GM12891 (cell line): ENCODE measurements around the gene RUFY3.

Experiments used
- DNase-seq: peaks from one replicate; pipeline ENCODE4 v3.0.0; 2011; ENCODE audit warnings: low spot score; ENCODE audit not compliant: insufficient read length
- FAIRE-seq: peaks from 2 replicates; lab custom pipeline; 2011; peaks lifted over from hg19 to GRCh38; lab: Jason Lieb, UNC
- PAX5 ChIP-seq: IDR thresholded peaks from 2 replicates; pipeline ENCODE4 v1.6.1; 2011; ENCODE audit warnings: low read length, moderate library complexity, mild to moderate bottlenecking; ENCODE audit not compliant: insufficient read depth, severe bottlenecking
- POLR2A ChIP-seq: IDR thresholded peaks from 2 replicates; pipeline ENCODE4 v1.6.1; 2011; ENCODE audit warnings: low read depth, low read length, control low read depth
- POLR2AphosphoS5 ChIP-seq: IDR thresholded peaks from 2 replicates; pipeline ENCODE4 v1.6.1; 2011; ENCODE audit warnings: low read depth, low read length, control low read depth
- POU2F2 ChIP-seq: IDR thresholded peaks from 2 replicates; pipeline ENCODE4 v1.6.1; 2011; ENCODE audit warnings: low read depth, mild to moderate bottlenecking, control low read depth, low read length, moderate library complexity
- SPI1 ChIP-seq: IDR thresholded peaks from 2 replicates; pipeline ENCODE4 v1.6.1; 2011; ENCODE audit warnings: low read depth, low read length, control low read depth
- TAF1 ChIP-seq: IDR thresholded peaks from 2 replicates; pipeline ENCODE4 v1.6.1; 2011; ENCODE audit warnings: low read depth, low read length, control low read depth

RUFY3 gene

DNA sequence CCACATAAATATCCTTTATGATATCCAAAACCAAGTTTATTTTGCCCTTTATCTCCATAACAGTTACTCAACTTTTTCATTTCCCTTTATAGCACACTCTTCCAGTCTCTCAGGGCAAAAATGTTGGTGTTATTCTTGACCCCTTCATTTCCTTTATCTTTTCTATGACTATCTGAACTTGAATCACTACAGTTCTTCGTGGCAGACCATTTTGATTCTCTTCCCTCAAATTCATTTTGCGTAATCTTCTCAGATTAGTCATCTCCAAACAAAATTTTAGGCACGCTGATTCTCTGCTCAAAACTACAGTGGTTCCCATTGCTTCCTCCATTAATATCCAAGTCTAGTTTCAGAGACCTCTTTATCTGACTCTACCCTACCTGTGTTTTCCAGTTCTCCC is 26.1 kb downstream of the RUFY3 start:
- no peak for FAIRE-seq
- TF ChIP-seq POLR2A = no peak
- DNase-seq = no peak

DNA sequence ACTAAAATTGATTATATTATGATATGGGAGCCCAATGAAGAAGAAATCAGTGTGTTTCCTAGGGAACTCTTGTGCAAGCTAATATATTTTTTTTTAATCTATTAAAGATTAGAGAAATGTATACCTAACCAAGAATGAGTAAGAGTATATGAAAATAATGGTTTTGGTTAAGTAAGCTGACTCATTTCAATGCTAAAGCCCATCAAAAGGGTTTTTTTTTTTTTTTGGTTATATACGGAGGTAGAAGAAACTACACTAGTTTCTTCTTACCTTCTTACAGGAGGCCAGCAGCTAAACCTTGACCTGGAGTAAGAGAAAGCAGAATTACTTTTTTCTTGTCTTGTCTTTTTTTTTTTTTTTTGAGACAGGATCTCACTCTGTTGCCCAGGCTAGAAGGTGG is 27.5 kb downstream of the RUFY3 start:
- FAIRE-seq (peak; percentile 40), DNase-seq (no peak)
- TF ChIP-seq SPI1 = no peak
- no peak for TF ChIP-seq PAX5
- TF ChIP-seq POLR2A = no peak
- no peak for TF ChIP-seq POU2F2
- TF ChIP-seq POLR2AphosphoS5 = no peak
- no peak for TF ChIP-seq TAF1

DNA sequence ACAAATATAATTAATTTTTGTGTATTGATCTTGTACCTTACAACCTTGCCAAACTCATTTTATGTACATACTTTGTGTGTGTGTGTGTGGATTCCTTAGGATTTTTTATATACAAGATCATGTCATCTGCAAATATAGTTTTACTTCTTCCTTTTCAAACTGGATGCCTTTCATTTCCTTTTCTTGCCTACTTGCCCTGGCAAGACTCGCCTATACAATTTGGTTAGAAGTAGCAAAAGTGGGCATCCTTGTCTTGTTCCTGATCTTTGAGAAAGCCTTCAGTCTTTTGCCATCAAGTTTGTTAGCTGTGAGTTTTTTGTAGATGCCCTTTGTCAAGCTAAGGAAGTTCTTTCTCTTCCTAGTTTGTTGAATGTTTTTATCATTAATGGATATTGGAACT is 30.5 kb downstream of the RUFY3 start:
- no peak for FAIRE-seq
- DNase-seq = no peak
- TF ChIP-seq TAF1 = no peak
- no peak for TF ChIP-seq PAX5
- TF ChIP-seq POLR2A = no peak

DNA sequence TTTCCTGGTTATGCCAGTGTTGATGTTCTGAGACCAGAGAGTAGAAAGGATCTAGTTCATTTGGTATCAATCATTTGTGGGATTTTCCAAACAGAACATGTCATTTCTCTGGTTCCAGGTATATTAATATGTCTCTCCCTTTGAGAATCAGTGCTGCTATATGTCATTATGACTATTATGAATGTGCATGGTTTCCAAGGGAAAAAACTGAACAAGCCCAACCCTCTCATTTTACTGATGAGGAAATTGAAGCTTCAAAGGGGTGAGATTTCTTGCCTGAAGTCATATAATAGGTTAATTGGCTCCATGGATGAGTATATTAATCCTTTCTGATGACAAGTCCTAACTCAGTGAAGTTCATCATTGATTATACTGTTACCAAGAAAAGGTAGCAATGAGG is 31.9 kb downstream of the RUFY3 start:
- TF ChIP-seq POLR2A = no peak
- DNase-seq = no peak
- FAIRE-seq = peak; percentile 60

DNA sequence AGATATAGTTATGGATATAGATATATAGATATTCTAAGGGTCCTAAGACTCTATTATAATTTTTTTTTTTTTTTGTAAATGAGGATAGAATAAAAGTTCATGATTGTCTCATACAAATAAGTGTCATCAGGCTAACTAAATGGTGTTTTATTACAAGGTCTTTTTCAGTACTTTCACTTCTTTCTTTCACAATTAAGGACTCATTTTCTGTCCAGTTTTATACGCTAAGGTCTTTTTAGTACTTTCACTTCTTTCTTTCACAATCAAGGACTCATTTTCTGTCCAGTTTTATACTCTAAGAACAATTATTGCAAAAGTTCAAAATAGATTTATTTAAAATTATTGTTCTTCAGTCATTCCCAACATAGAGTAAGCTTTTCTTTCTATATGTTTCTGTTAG is 32.7 kb downstream of the RUFY3 start:
- TF ChIP-seq PAX5 = no peak
- TF ChIP-seq POLR2AphosphoS5 = no peak
- TF ChIP-seq SPI1 = peak; percentile 81
- no peak for TF ChIP-seq TAF1
- DNase-seq = no peak
- FAIRE-seq = no peak

DNA sequence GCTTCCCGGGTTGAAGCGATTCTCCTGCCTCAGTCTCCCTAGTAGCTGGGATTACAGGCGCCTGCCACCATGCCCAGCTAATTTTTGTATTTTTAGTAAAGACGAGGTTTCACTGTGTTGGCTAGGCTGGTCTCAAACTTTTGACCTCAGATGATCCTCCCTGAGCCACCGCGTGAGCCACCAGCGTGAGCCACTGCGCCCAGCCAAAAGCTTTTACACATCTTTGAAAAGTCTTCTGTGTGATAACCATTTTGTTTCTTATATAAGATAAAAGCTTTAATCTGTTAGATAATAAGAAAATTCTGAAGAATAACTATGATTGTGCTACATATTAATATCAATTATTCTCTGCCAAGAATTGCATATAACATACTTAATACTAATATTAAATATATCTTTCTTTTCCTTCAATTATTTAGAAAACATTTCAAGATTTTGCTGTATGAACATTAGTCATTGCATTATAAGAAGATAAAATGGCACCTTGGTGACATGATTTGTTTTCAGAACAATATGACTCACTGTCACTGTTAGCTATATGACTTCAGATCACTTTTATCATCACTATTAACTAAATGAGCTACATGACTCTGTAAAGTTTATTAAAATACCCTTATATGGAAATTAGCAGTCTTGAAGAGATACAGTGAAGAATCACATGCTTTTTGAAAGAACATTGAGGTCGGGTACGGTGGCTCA is 33.4 kb downstream of the RUFY3 start:
- FAIRE-seq (peak; percentile 41), DNase-seq (no peak)
- TF ChIP-seq TAF1 (0 out of 2 replicates have a peak, but pooled peaks have one; percentile 9), PAX5 (no peak)

DNA sequence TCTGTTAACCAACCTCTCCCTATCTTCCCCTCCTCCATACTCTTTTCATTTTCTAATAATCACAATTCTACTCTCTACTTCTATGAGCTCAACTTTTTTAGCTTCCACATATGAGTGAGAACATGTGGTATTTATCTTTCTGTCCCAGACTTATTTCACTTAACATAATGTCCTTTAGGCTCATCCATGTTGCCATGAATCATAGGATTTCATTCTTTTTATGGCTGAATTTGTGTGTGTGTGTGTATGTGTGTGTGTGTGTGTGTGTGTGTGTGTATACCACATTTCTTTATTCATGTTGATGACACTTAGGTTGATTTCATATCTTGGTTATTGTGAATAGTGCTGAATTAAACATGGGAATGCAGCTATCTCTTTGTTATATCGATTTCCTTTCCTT is 37.4 kb downstream of the RUFY3 start:
- TF ChIP-seq POU2F2 = no peak
- TF ChIP-seq PAX5 = no peak
- TF ChIP-seq POLR2A = no peak
- TF ChIP-seq TAF1 = no peak
- TF ChIP-seq SPI1 = no peak
- TF ChIP-seq POLR2AphosphoS5 = no peak
- DNase-seq = no peak
- FAIRE-seq = peak; percentile 57

DNA sequence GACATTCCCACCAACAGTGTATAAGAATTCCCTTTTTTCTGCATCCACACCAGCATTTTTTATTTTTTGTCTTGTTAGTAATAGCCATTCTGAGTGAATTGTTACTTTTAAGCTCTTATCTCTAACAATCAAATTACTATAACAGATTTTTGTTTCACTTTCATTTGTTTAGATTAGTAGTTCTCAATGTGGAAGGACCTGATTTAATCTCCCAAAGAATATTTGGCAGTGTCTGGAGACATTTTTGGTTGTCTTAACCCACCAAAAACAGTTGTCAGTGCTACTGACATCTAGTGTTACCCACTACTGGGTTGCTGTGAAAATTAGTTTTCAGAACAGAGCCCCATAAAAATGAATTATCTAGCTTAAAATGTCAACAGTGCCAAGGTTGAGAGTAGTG is 37.9 kb downstream of the RUFY3 start:
- TF ChIP-seq TAF1 = no peak
- TF ChIP-seq POLR2A = no peak
- TF ChIP-seq SPI1 = no peak
- no peak for TF ChIP-seq PAX5
- DNase-seq (no peak), FAIRE-seq (peak; percentile 26)

DNA sequence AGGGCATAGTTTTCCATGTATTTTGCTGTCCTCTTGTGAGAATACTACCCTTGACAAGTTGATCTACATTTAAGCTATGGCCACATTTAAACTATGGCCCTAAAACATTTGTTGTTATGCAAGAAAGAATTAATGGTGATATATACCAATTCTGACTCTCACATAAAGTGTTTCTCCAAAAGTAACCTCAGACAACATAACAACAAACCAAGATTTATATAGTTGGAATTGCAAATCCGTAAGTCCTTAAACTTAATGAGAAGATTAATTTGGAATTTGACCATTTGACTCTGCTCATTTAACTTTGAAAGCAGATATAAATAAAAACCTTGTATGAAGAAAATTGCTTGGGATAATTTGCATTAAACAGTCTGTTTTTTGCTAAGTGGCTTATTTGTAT is 38.9 kb downstream of the RUFY3 start:
- no peak for DNase-seq
- TF ChIP-seq TAF1 (no peak), PAX5 (no peak), POLR2AphosphoS5 (no peak), SPI1 (no peak), POLR2A (no peak), POU2F2 (no peak)
- no peak for FAIRE-seq

DNA sequence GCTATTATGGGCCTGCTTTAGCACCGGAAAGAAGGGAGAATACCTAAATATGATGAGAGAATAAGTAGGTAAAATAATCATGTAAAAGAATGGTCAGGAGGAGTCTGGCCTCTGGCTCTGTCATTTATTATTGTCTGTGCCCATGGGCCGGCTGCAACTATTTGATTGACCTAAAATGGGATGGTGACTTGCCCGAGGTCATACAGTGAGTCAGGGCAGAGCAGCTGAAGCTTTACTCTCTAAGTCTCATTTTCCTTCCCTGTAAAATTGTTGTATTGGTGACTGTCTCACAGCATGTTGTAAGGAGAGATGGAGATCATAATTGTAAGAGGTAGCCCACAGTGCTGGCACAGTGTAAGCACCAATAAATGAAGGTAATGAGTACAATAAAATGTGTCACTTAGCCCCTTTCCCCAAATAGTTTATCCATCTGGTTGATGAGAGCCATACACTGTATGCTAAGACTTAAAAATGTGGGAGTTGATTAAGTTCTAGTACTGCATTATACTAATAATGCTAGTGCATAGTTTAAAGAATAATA is 39.6 kb downstream of the RUFY3 start:
- no peak for DNase-seq
- FAIRE-seq = peak; percentile 9
- TF ChIP-seq SPI1 = no peak
- no peak for TF ChIP-seq PAX5
- TF ChIP-seq POLR2AphosphoS5 = no peak
- TF ChIP-seq TAF1 = no peak
- TF ChIP-seq POLR2A = no peak
- no peak for TF ChIP-seq POU2F2

DNA sequence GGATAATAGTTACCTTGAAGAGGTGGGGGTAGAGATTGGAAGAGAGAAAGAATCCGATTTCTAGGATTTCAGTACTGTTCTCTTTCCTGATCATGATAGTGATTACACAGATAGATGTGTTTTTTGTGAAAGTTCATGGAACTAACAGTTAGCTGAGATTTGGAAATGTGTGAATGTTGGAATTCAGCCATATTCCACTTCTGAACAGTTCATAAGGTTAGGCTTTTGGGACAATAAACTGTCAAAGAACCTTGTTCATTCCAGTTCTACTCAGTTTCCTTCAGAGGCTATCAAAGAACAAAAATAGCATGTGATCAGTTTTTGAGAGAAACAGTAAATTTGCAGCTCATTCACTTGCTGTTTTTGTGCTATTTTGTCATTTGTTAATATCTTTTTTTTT is 43.6 kb downstream of the RUFY3 start:
- TF ChIP-seq PAX5 = no peak
- no peak for TF ChIP-seq TAF1
- no peak for TF ChIP-seq POLR2A
- no peak for TF ChIP-seq SPI1
- TF ChIP-seq POU2F2 = no peak
- TF ChIP-seq POLR2AphosphoS5 = no peak
- FAIRE-seq (no peak), DNase-seq (no peak)
